Medulla oblongata (tissue), 1 donor: Measurements from ENCODE around the gene RPRD2.

Experiments used
- DNase-seq: peaks from one replicate; pipeline ENCODE4 v3.0.0-alpha.2; 2015; ENCODE audit errors: extremely low spot score

Gene RPRD2

GRCh38 chr1:150472601-150473200 lies 108.8 kb downstream of the RPRD2 start:
- no peak for DNase-seq

- peak; percentile 41 for DNase-seq
Measured at GRCh38 chr1:150473659-150474058, 109.7 kb downstream of the RPRD2 start.

- no peak for DNase-seq
Measured at GRCh38 chr1:150474869-150475268, 110.9 kb downstream of the RPRD2 start.

GRCh38 chr1:150476754-150477153 lies 112.8 kb downstream of the RPRD2 start:
- no peak for DNase-seq

- no peak for DNase-seq
Measured at GRCh38 chr1:150477320-150477719, 113.4 kb downstream of the RPRD2 start.

GRCh38 chr1:150477733-150478132 lies 113.8 kb downstream of the RPRD2 start:
- DNase-seq, result no peak

GRCh38 chr1:150479370-150479769 lies 115.4 kb downstream of the RPRD2 start:
- no peak for DNase-seq

GRCh38 chr1:150479927-150480352 lies 116.0 kb downstream of the RPRD2 start:
- no peak for DNase-seq

GRCh38 chr1:150484431-150484830 lies 120.5 kb downstream of the RPRD2 start:
- DNase-seq, result no peak

GRCh38 chr1:150484861-150485260 lies 120.9 kb downstream of the RPRD2 start:
- DNase-seq, result no peak

- peak; percentile 99 for DNase-seq
Measured at GRCh38 chr1:150486966-150487762, 123.2 kb downstream of the RPRD2 start, which contains the start of gene TARS2. TARS2 (plus strand) TSS chr1:150487419; CDS start chr1:150487451, 32 bp downstream.

- no peak for DNase-seq
Measured at GRCh38 chr1:150487763-150488115, 123.8 kb downstream of the RPRD2 start.

- DNase-seq, result no peak
Measured at GRCh38 chr1:150493175-150493574, 129.2 kb downstream of the RPRD2 start.

- DNase-seq, result no peak
Measured at GRCh38 chr1:150498342-150498741, 134.4 kb downstream of the RPRD2 start.

- DNase-seq, result no peak
Measured at GRCh38 chr1:150505431-150505830, 141.5 kb downstream of the RPRD2 start.

GRCh38 chr1:150507912-150508864 lies 144.2 kb downstream of the RPRD2 start, which contains the start of gene ECM1:
ECM1 (plus strand) TSS chr1:150508109; CDS start chr1:150508210, 101 bp downstream.
- DNase-seq, result no peak

GRCh38 chr1:150508982-150509381 lies 145.0 kb downstream of the RPRD2 start:
- DNase-seq, result no peak

- DNase-seq, result no peak
Measured at GRCh38 chr1:150511551-150511950, 147.6 kb downstream of the RPRD2 start.

- DNase-seq, result no peak
Measured at GRCh38 chr1:150511985-150512660, 148.2 kb downstream of the RPRD2 start.

- no peak for DNase-seq
Measured at GRCh38 chr1:150512846-150513245, 148.9 kb downstream of the RPRD2 start.

- DNase-seq, result no peak
Measured at GRCh38 chr1:150513351-150513791, 149.4 kb downstream of the RPRD2 start.
